Fibroblast of gingiva (primary cell): ENCODE measurements around the gene EMP1.

Experiments
- DNase-seq: peaks from one replicate; pipeline ENCODE4 v3.0.0-alpha.2; 2011; ENCODE audit warnings: low read depth

EMP1 gene

GRCh38 chr12:13197526-13198143, 1.1 kb downstream of the EMP1 start:
- DNase-seq: peak; percentile 76

DNA sequence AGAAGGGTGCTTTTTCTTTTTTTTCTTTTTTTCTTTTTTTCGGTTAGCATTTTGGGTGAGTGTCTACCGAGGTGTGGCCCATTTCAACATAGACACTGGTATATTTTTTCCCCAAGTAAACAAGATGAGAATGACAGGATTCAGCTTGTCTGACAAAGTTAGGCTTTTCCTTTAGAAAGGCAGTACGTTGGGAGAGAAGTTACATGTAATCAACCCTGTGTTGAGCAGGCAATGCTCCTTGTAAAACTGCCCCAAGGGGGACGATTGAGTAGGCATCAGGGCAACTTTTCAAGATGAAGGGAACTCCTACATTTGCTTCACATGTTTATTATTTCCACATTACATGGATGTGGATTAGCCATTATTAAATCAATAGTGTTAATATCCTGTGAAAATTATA, 1.7 kb downstream of the EMP1 start:
- peak; percentile 45 for DNase-seq

DNA sequence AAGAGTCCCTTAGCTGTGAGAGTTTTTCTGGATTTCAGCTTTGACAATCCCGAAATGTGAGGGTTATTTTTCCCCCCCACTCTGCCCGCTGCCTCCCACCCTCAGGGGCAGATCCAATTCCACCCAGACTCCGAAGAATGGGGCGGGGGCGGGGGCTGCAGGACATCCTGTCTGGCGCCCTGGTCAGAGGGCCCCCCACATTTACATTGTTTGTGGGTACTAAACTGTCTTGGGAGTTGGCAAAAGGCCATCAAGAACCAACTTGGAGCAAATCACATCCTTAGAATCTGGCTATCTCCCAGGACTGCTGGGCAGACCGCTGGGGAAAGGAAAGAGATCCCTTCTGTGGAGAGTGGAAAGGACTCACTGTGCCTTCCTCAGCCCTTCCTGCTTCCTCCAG, 2.4 kb downstream of the EMP1 start:
- peak; percentile 82 for DNase-seq

GRCh38 chr12:13199592-13199991, 3.1 kb downstream of the EMP1 start:
- no peak for DNase-seq

GRCh38 chr12:13200841-13201240, 4.3 kb downstream of the EMP1 start:
- DNase-seq: no peak

DNA sequence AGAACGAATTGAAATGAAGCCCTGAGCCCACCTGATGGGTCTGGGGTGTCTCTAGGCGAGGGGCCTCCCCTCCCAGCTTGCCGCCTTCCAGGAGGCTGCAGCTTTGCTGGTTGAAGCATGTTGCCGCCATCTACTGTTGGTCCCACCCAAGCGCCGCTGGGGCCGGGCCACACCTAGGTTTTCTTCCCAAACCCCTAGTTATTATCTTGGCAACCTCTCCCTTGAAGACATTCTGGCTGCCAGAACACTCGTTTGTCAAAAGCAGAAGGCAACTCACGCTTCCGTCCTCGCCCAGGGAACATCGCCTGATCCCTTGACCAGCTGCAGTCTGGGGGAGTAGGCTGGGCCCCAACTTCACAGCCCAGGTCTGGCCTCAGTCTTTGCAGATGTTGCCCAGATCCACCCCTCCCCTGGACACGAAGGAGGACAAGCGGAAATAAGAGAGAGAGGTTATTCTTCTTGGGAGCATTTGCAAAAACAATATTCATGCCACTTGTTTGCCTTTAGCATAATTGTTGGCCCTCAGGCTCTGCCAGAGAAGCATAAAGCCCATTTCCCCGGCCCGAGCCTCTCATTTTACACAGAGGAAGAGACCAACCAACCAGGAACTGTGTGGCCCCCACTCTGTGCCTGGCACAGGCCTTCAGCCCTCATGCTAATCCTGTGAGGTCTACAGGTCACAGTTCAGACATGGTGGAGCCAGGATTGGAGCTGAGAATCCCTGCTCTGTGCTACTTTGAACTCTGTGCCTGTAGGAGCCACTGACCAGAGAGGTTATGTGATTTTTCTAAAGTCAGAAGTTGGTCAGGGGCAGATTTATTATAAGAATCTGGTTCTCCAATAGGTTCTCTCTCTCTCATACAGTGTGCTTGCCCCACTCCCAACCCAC, 6.8 kb downstream of the EMP1 start:
- DNase-seq: peak; percentile 63

DNA sequence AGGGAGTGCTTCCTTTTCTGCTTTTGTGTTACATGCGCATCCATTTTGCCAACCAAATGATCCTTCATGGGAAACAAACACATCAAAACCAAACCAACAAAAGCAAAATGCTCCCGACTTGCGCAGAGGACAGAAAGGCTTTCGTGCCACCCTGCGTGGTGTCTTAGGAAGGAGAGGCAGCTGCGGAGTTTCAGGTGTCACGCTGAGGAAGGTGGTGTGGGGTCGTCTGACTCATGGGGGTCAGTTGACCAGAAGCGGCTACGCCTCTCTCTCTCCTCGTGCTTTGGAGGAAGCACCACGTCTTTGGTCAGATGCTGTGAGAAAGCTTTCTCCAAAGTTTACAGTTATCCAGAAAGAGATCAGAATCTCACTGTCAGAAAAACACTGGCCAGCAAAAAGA, 7.9 kb downstream of the EMP1 start:
- peak; percentile 40 for DNase-seq

DNA sequence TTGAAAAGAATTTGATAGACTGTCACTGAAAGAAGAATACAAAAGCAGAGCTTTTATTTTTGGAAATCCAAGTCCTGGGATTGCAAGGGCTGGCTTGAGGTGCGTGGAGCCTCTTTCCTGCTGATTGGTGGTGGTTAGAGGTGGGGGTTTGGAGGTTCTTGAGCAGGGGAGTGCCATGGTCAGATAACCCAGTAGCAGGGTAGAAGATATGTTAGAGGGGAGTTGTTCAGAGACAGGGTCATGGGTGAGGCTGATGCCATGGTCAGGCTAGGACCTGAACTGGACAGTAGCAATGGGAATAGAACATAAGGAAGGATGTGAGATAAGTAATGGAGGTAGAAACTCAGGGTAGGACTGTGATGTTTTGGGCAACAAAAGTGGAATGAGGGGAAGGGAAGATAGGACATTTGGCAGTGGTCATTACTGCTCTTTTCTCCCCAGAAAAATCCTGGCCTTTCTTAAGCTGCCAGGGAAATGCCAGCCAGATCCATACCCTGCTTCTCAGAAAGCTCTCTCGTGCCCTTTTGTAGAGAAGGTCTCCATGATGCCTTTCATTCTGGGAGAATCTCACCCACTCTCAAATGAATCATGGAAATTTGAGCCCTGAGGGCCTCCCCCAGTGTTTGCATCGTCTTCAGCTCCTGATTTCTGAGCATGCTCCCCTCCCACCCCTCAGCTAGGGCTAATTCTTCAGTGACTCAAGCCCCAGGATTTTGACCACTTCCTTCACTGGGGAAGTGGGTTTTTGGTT, 9.5 kb downstream of the EMP1 start:
- peak; percentile 93 for DNase-seq

DNA sequence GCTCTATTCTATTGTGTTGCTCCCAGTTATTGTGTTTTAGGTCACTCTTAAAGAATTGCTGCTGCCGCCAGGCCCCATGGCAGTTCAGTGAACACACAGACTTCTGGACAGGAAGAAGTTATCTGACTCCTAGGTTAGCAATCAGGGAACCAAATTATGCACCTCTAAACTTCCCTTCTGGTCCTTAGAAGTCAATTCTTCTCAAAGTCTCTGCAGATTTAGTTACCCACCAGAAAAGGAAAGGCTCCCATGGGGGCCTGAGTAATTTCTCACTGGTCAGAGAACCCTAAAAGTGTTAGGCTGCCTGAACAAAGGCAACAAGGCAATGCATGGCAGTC, 10.0 kb downstream of the EMP1 start:
- no peak for DNase-seq

DNA sequence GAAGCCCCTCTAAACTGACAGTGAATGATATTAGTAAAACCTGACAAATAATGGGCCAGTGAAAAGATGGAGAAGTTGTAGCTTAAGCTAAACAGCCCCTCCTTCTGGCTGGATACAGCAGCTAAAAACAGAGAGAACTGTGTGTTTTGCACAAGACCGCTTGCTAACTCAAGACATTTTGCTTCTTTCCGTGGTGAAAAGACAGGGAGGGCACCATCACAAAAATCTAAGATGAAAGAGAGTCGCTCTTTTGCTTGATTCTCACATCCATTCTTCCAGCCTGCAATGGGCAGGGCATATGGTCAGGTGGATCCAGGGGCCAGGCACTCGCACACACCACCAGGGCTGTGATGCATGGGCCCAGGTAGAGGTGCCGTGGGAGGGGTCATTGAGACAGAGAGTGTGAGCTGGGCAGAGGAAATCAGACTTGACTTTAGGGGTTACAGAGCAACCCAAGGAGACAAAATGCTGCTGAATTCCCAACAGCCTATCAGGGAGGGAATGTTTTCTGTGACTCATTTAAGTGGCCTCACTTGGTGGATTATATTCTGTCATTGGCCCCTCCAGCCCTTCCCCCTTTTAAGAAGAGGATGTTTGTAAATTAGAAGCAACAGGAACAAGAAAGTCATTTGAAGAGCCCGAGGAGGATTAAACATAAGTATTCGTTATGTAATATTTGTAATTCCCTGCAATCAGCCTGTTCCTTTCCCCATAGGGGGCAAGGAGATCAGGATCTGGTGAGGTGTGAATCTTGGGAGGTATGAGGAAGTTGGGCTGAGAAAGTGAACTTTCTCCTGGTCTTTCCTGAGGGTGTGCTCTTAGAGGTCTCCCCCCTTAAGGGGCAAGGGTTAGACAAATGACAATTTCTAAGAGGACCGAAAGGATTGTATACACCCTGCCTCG, 12.3 kb downstream of the EMP1 start:
- DNase-seq: peak; percentile 54

DNA sequence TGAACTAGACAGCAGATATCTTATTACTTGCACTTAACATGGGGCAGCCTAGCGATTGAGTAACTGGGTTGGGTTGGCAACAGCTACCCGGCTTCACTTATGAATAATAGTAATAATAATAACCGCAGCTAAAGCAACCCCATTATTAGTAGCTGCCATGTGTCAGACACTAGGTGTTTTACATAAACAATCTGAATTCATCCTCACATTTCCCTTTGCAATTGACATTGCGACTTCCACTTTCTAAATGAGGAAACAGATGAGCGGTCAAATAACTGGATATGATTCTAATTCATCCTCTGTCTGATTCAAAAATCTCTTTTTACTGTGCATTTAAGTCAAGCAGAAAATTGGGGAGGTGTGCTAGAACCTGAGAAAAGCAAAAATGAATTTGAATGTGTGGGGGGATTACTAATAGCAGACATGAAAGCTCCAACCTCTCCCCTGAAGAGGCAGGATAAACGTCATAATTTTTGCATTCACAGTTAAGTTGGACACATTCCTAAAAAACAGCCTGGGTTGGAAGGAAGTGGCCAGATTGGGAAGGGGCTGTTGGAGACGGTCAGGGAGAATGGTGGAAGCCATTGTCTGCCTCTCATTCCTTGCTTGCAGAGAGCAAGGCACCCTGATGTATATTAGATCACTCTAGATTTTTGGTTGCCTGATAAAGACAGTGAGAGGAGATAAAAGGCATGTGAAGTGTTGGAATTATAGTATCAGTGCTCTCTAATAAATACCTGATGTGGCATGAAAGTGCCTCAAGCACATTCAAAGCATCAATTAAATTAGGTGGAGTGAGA, 13.1 kb downstream of the EMP1 start:
- DNase-seq: no peak

DNA sequence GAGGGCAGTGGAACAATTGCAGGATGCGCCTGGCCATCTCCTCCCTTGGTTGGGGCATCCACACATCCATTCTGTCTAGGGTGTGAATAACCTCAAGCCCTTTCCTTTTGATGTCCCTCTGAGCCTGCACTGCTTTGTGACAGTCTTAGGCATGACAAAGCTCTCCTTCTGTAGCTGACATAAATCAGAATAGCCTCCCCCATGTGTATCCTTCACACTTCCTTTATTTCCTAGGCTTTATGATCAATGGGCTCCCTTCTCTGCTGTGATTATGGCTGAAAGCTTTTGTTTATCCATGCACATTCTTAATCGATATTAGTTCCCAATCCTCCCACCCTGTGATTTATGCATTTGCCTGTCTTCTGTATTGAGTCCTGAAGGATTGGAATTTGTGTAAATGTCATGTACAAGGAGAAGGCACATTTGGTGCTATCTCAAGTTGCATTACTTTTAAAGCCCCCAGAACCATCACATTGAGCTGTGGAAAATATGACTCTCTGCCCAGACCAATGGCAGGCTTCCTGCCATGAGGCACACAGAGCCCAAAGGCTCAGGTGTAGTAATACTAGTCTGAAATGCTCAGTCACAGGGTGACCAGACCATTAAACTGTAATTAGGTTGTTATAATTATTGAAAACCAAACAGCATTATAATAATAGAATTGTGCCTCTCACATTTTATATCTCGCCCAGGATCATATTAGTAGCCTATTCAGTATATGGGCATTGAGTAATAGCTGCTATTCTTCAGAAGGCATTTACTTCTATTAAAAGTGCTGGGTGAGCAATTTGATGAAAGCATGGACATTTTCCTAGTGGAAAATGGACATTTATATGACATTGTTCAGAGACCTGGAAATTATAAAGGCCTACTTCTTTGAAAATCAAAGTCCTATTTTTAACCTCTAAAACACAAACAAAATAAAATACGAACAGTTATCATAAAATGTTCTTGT, 14.0 kb downstream of the EMP1 start:
- peak; percentile 21 for DNase-seq

- DNase-seq: peak; percentile 39
These were observed 14.8 kb downstream of the EMP1 start for GRCh38 chr12:13211191-13211858.

DNA sequence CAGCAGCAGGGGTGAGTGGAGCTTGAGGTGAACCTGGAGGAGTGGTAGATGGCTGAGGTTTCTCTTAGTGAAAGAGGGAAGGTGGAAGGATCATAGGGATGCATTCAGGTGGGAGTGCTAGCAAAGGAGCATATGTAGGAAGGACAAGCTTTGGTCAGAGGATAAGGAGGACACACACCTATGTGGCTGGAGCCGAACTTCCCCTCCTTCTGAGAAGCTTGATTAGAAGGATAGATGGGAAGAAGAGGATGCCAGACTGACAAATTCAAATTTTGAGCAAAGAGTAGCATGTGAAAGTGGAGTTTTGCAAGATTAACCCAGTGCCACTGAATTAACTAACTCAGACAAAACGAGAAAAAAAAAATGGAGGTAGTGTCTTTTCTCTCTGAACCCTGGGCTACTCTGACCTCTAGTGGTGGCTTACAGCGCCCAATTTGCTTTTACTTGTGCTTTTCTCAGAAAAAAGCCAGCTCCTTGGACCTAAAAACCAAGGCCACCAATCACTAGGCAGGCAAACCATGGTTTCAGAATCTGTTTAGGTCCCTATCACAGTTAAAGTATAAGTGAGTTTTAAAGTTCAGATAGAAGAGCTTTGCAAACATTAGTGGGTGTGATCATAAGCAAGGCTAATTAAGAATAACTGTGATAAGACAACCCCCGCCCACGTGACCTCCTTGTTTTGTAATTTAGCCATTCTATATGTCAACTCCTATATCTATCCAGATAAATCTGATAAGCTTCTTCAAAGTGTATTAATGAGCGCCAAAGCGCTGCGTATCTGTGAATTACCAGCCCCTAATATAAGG, 15.5 kb downstream of the EMP1 start:
- peak; percentile 49 for DNase-seq

DNA sequence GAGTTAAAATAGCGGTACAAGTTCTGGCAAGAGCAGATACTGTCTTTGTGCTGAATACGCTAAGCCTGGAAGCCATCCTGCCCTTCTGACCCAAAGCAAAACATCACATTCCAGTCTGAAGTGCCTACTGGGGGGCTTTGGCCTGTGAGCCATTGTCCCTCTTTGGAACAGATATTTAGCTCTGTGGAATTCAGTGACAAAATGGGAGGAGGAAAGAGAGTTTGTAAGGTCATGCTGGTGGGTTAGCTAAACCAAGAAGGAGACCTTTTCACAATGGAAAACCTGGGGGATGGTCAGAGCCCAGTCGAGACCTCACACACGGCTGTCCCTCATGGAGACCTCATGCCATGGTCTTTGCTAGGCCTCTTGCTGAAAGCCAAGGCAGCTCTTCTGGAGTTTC, 18.5 kb downstream of the EMP1 start:
- DNase-seq: peak; percentile 4

- DNase-seq: peak; percentile 44
These were observed 22.1 kb downstream of the EMP1 start for GRCh38 chr12:13218641-13219040.

- peak; percentile 22 for DNase-seq
These were observed 22.8 kb downstream of the EMP1 start for GRCh38 chr12:13219320-13219719.

DNA sequence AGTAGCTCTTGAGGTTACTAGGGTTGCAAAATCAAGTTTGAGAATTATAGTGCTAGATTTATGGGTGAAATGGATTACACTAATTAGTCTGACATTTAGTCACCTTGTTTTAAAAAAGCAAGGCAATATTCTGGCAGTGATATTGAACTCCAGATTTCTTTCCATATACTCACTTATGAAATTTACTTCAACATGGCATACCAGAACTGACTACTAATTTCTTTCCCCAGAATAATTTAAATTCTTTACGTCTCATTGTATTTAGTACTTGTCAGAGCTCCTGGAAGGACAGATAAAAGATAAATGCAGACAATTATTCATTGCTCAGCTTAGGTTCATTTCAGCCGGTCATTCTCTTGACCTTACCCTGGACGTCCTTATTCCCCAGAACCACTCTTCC, 24.3 kb downstream of the EMP1 start:
- peak; percentile 50 for DNase-seq
